Keratinocyte (primary cell): ENCODE data around the gene SDK1. TPM values are rescaled to one million over a fixed set of nuclear protein-coding genes. Genes with fewer than 3 reads are reported as not detected.

ENCODE experiments used
- DNase-seq: peaks from one replicate; pipeline ENCODE4 v3.0.0-alpha.2; 2011; ENCODE audit warnings: low read depth, missing footprints, low spot score
- FAIRE-seq: peaks from 2 replicates; lab custom pipeline; 2011; peaks lifted over from hg19 to GRCh38; lab: Jason Lieb, UNC
- H2AFZ ChIP-seq: 2 replicates; pipeline ENCODE4 v1.6.0; 2012; ENCODE audit warnings: low read length, control low read depth, inconsistent platforms; ENCODE audit not compliant: control insufficient read depth
- H3K27ac ChIP-seq: 2 replicates; pipeline ENCODE4 v1.5.1; 2011; ENCODE audit warnings: low read length; ENCODE audit not compliant: control insufficient read depth, insufficient read depth
- H3K27me3 ChIP-seq: 3 replicates; pipeline ENCODE4 v1.6.0; 2011; ENCODE audit warnings: low read length; ENCODE audit not compliant: control insufficient read depth, insufficient read depth; ENCODE audit errors: extremely low read depth
- H3K36me3 ChIP-seq, 2 experiments: 2 replicates in 1 of 2; 3 replicates in 1 of 2; pipeline ENCODE4 v1.5.1; 2011; ENCODE audit warnings: low read length in 2 of 2, mild to moderate bottlenecking in 1 of 2; ENCODE audit not compliant: control insufficient read depth in 2 of 2, insufficient read depth in 2 of 2; ENCODE audit errors: extremely low read depth in 1 of 2
- H3K4me1 ChIP-seq: 3 replicates; pipeline ENCODE4 v1.5.1; 2011; ENCODE audit warnings: low read length; ENCODE audit not compliant: control insufficient read depth, insufficient read depth; ENCODE audit errors: extremely low read depth
- H3K4me2 ChIP-seq: 3 replicates; pipeline ENCODE4 v1.6.0; 2011; ENCODE audit warnings: low read depth, low read length; ENCODE audit not compliant: control insufficient read depth, insufficient read depth; ENCODE audit errors: extremely low read depth
- H3K4me3 ChIP-seq, 3 experiments: fragments of 200-600 bp in 1 of 3; sonication (generic) in 1 of 3; 2 replicates in 2 of 3; 3 replicates in 1 of 3; pipeline ENCODE4 v1.5.1; 2011 to 2016; ENCODE audit warnings: low read length in 3 of 3, mild to moderate bottlenecking in 3 of 3, control low read depth in 2 of 3, inconsistent platforms in 1 of 3, low read depth in 1 of 3, mixed read lengths in 1 of 3, mixed run types in 1 of 3, moderate library complexity in 1 of 3; ENCODE audit not compliant: control insufficient read depth in 2 of 3, insufficient read depth in 2 of 3; ENCODE audit errors: extremely low read depth in 1 of 3
- H3K79me2 ChIP-seq: 2 replicates; pipeline ENCODE4 v1.6.0; 2012; ENCODE audit warnings: low read length; ENCODE audit not compliant: control insufficient read depth, insufficient read depth
- H3K9ac ChIP-seq: 3 replicates; pipeline ENCODE4 v1.6.0; 2011; ENCODE audit warnings: low read length; ENCODE audit not compliant: control insufficient read depth, insufficient read depth; ENCODE audit errors: extremely low read depth
- H3K9me1 ChIP-seq: 3 replicates; pipeline ENCODE4 v1.6.0; 2011; ENCODE audit warnings: low read length; ENCODE audit not compliant: control insufficient read depth, insufficient read depth; ENCODE audit errors: extremely low read depth
- H3K9me3 ChIP-seq: 2 replicates; pipeline ENCODE4 v1.5.1; 2012; ENCODE audit warnings: low read depth, low read length; ENCODE audit not compliant: control insufficient read depth
- H4K20me1 ChIP-seq: 3 replicates; pipeline ENCODE4 v1.6.0; 2011; ENCODE audit warnings: low read length; ENCODE audit not compliant: control insufficient read depth, insufficient read depth; ENCODE audit errors: extremely low read depth
- EZH2 ChIP-seq: IDR thresholded peaks from one replicate; pipeline ENCODE4 v1.6.1; 2012; ENCODE audit warnings: inconsistent platforms, mild to moderate bottlenecking, low read length, moderate library complexity
- dilution Hi-C: fragments of 300-500 bp; cut with MboI; formaldehyde crosslinking; loops from one replicate; pipeline ENCODE4 v1.7.0; 2020; ENCODE audit warnings: low sequenced_read_pairs; ENCODE audit not compliant: extremely low pct_ligation_motif_present
- polyA plus RNA-seq, 5 experiments: library from polyadenylated mRNA; depleted of rRNA in 3 of 5; stranded (reverse) in 3 of 5; stranded (forward) in 1 of 5; unstranded in 1 of 5; fragments of >200 nt; gene quantifications; 1 replicate in 1 of 5; 2 replicates in 3 of 5; 3 replicates in 1 of 5; pipeline versions ENCODE4 v1.2.1 to v1.2.3, GENCODE V29; 2011 to 2012; ENCODE audit warnings: missing spikeins in 2 of 5, low read depth in 1 of 5, low replicate concordance in 1 of 5
- TF ChIP-seq, protein P1 (sequence below), 3 experiments: IDR thresholded peaks in 1 of 3; conservative IDR thresholded peaks in 1 of 3; optimal IDR thresholded peaks in 1 of 3; 2 replicates in 2 of 3; 3 replicates in 1 of 3; pipeline versions ENCODE3 to v1.5.1; 2011; ENCODE audit warnings: low read length in 3 of 3, mild to moderate bottlenecking in 3 of 3, moderate library complexity in 2 of 3, control low read depth in 1 of 3, inconsistent platforms in 1 of 3; ENCODE audit not compliant: insufficient read depth in 2 of 3; ENCODE audit errors: extremely low read depth in 1 of 3

SDK1 gene
- polyA plus RNA-seq, 1 donor (not counting 4 experiments of a cell fraction or from before 2014, with no cell fraction given): 0.66 TPM

DNA sequence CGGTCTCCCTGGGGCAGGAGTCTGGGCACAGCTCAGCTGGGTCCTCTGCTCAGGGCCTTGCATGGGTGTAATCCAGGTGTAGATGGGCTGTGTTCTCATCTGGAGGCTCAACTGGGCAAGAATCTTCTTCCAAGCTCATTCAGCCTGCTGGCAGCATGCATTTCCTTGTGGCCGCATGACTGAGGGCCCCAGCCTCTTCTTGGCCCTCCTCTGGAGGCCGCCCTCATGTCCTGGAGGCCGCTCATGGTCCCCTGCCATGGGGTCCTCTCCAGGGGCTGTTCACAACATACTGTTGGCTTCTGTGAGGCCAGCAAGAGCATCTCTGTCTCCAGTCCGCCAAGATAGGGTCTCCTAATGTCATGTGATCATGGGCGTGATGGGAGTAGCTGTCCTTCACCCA, 943.6 kb downstream of the SDK1 start:
- H3K4me3 ChIP-seq: no peak overlapping the region
- no peak overlapping the region for H2AFZ ChIP-seq
- no peaks in the 10 kb centered on the region for H3K9me1 ChIP-seq
- no peaks in the 10 kb centered on the region for H3K79me2 ChIP-seq
- dilution Hi-C loops: no loop called here
- TF ChIP-seq, protein P1, sequence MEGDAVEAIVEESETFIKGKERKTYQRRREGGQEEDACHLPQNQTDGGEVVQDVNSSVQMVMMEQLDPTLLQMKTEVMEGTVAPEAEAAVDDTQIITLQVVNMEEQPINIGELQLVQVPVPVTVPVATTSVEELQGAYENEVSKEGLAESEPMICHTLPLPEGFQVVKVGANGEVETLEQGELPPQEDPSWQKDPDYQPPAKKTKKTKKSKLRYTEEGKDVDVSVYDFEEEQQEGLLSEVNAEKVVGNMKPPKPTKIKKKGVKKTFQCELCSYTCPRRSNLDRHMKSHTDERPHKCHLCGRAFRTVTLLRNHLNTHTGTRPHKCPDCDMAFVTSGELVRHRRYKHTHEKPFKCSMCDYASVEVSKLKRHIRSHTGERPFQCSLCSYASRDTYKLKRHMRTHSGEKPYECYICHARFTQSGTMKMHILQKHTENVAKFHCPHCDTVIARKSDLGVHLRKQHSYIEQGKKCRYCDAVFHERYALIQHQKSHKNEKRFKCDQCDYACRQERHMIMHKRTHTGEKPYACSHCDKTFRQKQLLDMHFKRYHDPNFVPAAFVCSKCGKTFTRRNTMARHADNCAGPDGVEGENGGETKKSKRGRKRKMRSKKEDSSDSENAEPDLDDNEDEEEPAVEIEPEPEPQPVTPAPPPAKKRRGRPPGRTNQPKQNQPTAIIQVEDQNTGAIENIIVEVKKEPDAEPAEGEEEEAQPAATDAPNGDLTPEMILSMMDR (optimal IDR thresholded peaks at IDR 0.05 in 1 of 3, IDR thresholded peaks at IDR 0.05 in 1 of 3, conservative IDR thresholded peaks at IDR 0.05 in 1 of 3; ENCODE audit: extremely low read depth in 1 of 3, insufficient read depth in 2 of 3, low read length in 3 of 3): no peak
- no peak for TF ChIP-seq EZH2
- FAIRE-seq (no peak), DNase-seq (no peak)
- H3K36me3 ChIP-seq: no peaks in the 10 kb centered on the region
- H3K9ac ChIP-seq: no peak overlapping the region
- H3K9me3 ChIP-seq: no peaks in the 10 kb centered on the region
- no peaks in the 10 kb centered on the region for H3K27me3 ChIP-seq
- no peak overlapping the region for H3K4me2 ChIP-seq
- no peaks in the 10 kb centered on the region for H3K4me1 ChIP-seq
- H4K20me1 ChIP-seq: no peaks in the 10 kb centered on the region
- H3K27ac ChIP-seq: no peak overlapping the region

DNA sequence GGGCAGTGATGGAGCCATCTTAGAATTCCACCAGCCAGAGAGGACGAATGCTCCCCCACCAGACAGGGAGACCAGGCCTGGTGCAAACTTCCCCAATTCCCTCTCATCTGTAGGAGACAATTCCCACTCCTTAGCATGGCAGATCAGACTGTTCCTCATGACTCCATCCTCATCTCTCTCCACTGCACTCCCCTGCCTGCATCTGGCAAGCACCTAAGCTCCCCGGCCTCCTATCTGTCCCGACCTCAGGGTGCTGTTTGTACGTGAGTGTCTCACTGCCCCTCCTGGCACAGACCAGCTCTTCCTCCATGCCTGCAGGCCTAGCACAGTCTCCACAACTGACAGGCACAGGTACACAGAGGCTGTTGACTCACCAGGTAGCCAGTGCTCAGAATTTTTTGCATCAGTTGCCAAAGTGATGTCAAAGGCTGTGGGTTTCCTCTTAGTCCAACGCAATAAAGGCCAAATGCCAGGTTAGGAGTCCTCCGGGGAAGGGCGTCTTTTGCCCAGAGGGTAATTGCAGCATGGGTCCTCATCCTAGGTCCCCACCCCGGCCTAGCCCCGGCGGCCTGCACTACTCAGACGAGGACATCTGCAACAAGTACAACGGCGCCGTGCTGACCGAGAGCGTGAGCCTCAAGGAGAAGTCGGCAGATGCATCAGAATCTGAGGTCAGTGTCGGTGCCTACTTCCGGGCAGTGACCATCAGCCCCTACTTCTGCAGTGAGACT, 944.2 kb downstream of the SDK1 start:
- DNase-seq (no peak), FAIRE-seq (no peak)
- Histone ChIP-seq H3K79me2 (no peaks in the 10 kb centered on the region), H3K4me2 (no peak overlapping the region), H3K36me3 (no peaks in the 10 kb centered on the region), H3K4me3 (no peak overlapping the region), H3K4me1 (no peaks in the 10 kb centered on the region), H3K9me1 (no peaks in the 10 kb centered on the region), H3K9me3 (no peaks in the 10 kb centered on the region), H3K27ac (no peak overlapping the region), H3K27me3 (no peaks in the 10 kb centered on the region), H3K9ac (no peak overlapping the region), H2AFZ (no peak overlapping the region), H4K20me1 (no peaks in the 10 kb centered on the region)
- dilution Hi-C loops: no loop called here
- TF ChIP-seq, protein P1 (optimal IDR thresholded peaks at IDR 0.05 in 1 of 3, IDR thresholded peaks at IDR 0.05 in 1 of 3, conservative IDR thresholded peaks at IDR 0.05 in 1 of 3; ENCODE audit: extremely low read depth in 1 of 3, insufficient read depth in 2 of 3, low read length in 3 of 3): no peak
- no peak for TF ChIP-seq EZH2
